GM12801 (cell line): ENCODE data around the gene THAP11.

ENCODE experiments used
- CTCF ChIP-seq: IDR thresholded peaks from one replicate; pipeline ENCODE4 v1.5.1; 2011; ENCODE audit warnings: control low read depth; ENCODE audit not compliant: insufficient read length; ENCODE audit errors: extremely low read depth

Gene THAP11

GRCh38 chr16:67878846-67879245 lies 36.7 kb downstream of the THAP11 start:
- no peak for TF ChIP-seq CTCF

GRCh38 chr16:67879462-67879861 lies 37.3 kb downstream of the THAP11 start:
- no peak for TF ChIP-seq CTCF

GRCh38 chr16:67879936-67880335 lies 37.8 kb downstream of the THAP11 start:
- no peak for TF ChIP-seq CTCF

- TF ChIP-seq CTCF: no peak
Measured at GRCh38 chr16:67880584-67880983, 38.5 kb downstream of the THAP11 start.

GRCh38 chr16:67881621-67882161 lies 39.6 kb downstream of the THAP11 start:
- TF ChIP-seq CTCF: no peak

GRCh38 chr16:67882374-67883145 lies 40.4 kb downstream of the THAP11 start:
- no peak for TF ChIP-seq CTCF

GRCh38 chr16:67883146-67883871 lies 41.2 kb downstream of the THAP11 start:
- TF ChIP-seq CTCF: no peak
